ENCODE measurements around the gene SELENOP. TPM values are rescaled to one million over a fixed set of nuclear protein-coding genes. Genes with fewer than 3 reads are reported as not detected.
A peak's percentile ranks its signal among the peaks of the same experiment; 100 is the strongest.

Gene SELENOP
- total RNA-seq, 1 donor from 2014 or later, result 884 TPM

DNA sequence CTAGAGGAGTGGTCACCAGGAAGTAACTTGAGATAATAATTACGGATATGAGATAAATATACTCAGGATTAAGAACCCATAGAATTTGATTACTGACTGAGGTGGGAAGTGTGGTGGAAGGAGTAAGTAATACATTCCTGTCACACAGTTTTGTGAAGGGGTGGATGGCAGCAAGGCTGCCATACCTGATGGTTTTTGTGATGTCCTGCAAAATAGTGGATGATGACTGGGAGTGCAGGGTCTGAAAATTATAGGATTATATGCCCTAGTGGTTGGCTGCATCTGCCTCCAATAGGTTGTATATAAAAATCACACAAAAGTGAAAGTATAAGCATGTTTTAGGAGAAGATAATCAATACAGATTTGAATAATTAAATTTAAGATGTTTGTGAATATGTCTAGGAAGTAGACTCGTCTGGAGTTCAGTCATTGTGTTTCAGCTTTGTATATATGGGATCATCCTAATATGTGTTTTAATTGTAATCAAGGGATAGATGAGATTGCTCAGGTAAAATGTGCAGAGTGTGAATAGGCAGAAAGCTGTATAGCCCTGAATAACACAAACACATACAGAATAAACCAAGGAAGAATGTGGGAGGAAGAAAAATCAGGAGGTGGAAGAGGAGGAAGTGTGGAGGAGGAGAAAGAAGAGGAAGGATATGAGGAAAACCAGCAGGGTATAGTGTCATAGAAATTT, 5.5 kb downstream of the SELENOP start:
- Histone ChIP-seq H3K27me3 (no peaks in the 10 kb centered on the region), H3K4me3 (peak overlapping the region; percentile 64), H3K4me1 (peaks cover 12% of the 10 kb centered on the region), H3K36me3 (peaks cover 67% of the 10 kb centered on the region), H3K27ac (no peak overlapping the region), H3K9me3 (no peaks in the 10 kb centered on the region)
- intact Hi-C loops (cut with DNase I), result loop anchor here (10.0 kb wide), 1 partner anchor 89 kb away; no protein-coding TSS in a partner anchor
- no peak for ATAC-seq
- TF ChIP-seq, protein P1, sequence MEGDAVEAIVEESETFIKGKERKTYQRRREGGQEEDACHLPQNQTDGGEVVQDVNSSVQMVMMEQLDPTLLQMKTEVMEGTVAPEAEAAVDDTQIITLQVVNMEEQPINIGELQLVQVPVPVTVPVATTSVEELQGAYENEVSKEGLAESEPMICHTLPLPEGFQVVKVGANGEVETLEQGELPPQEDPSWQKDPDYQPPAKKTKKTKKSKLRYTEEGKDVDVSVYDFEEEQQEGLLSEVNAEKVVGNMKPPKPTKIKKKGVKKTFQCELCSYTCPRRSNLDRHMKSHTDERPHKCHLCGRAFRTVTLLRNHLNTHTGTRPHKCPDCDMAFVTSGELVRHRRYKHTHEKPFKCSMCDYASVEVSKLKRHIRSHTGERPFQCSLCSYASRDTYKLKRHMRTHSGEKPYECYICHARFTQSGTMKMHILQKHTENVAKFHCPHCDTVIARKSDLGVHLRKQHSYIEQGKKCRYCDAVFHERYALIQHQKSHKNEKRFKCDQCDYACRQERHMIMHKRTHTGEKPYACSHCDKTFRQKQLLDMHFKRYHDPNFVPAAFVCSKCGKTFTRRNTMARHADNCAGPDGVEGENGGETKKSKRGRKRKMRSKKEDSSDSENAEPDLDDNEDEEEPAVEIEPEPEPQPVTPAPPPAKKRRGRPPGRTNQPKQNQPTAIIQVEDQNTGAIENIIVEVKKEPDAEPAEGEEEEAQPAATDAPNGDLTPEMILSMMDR (IDR thresholded peaks at IDR 0.05), result no peak
- DNase-seq, result no peak

DNA sequence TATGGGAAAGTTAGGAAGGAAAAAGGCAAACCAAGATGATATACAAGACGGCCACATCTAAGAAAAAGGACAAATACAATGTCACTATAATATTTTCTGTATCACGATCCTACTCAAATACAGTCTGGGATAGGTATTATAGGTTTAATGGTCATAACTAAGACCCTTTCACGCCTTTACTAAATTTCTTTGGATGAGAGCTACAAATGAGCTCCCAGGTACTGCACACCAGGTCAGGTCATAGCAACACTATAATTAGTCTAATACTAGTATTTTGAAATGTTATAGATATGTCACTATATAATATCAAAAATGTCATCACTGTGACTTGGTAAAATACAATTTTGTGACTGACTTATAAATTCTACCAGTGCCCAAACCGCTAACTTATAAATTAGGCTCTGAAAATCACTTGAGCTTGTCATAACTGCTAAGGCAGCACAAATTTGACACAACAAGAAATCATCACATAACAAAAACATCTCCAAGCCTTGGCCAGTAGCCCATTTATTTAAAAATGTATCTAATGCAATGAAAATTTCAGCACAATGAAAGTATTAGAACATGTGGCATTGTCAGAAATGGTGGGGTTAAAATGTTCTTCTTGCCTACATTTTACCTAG, 6.9 kb downstream of the SELENOP start:
- ATAC-seq (no peak), DNase-seq (no peak)
- intact Hi-C loops (cut with DNase I), result loop anchor here (10.0 kb wide), 1 partner anchor 90 kb away; no protein-coding TSS in a partner anchor
- no peaks in the 10 kb centered on the region for H3K27me3 ChIP-seq
- H3K4me1 ChIP-seq, result peaks cover 12% of the 10 kb centered on the region
- H3K36me3 ChIP-seq, result peaks cover 81% of the 10 kb centered on the region
- TF ChIP-seq, protein P1 (IDR thresholded peaks at IDR 0.05), result no peak
- H3K27ac ChIP-seq, result no peak overlapping the region
- H3K4me3 ChIP-seq, result no peak overlapping the region
- no peaks in the 10 kb centered on the region for H3K9me3 ChIP-seq

DNA sequence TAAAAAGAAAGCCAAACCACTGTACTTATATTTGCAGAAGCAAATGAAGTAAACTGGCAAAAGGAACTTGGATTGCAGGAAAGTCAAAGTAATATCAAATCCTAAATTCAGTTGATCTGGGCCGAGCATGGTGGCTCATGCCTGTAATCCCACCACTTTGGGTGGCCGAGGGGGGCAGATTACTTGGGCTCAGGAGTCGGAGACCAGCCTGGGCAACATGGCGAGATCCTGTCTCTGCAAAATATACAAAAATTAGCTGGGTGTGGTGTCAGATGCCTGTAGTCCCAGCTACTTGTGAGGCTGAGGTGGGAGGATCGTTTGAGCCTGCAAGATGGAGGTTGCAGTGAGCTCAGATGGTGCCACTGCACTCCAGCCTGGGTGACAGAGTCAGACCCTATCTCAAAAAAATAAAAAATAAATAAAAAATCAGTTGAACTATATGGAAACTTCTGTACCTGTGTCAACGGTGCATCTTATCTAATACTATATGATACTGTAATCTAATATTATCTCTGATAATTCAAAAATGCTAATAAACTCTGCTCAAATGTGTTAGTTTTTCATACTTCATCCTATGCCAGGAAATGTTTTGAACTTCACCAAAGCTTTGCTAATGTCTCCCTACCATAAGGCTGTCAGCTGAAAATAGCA, 10.1 kb downstream of the SELENOP start:
- H3K4me1 ChIP-seq, result peaks cover 5% of the 10 kb centered on the region
- no peak overlapping the region for H3K4me3 ChIP-seq
- TF ChIP-seq, protein P1 (IDR thresholded peaks at IDR 0.05), result no peak
- peaks cover 72% of the 10 kb centered on the region for H3K36me3 ChIP-seq
- no peak overlapping the region for H3K27ac ChIP-seq
- ATAC-seq (no peak), DNase-seq (no peak)
- H3K27me3 ChIP-seq, result no peaks in the 10 kb centered on the region
- no peaks in the 10 kb centered on the region for H3K9me3 ChIP-seq
- intact Hi-C loops (cut with DNase I), result loop anchor here (10.0 kb wide), 1 partner anchor 93 kb away; no protein-coding TSS in a partner anchor

DNA sequence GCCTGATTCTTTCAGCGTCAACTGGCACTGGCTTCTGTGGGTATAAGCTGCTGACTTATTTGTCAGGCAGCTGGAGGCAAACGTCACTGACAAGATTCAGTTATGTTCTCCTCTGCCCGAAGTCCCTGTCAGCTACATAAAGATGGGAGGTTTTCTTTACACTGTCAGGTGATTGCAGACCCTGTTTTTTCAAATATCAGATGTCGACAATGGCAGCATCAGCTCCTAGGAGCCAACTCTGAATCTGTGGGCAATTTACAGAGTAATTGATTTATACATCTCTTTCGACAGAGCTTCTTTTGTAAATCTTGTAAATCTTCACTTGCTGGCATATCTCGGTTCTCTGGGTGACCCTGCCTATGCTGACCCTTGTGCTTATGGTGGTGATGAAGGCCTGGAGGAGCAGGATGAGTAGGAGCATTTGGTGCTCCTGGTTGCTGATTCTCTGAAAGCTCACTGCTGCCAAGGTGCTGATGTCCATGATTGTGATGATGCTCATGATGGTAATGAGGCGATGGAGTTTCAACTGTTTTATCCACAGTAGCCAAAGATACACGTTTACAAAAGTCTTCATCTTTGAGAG, 10.9 kb downstream of the SELENOP start:
- TF ChIP-seq, protein P1 (IDR thresholded peaks at IDR 0.05), result no peak
- no peak for ATAC-seq
- no peak overlapping the region for H3K4me3 ChIP-seq
- no peak overlapping the region for H3K27ac ChIP-seq
- no peaks in the 10 kb centered on the region for H3K9me3 ChIP-seq
- H3K4me1 ChIP-seq, result no peaks in the 10 kb centered on the region
- DNase-seq, result no peak
- no peaks in the 10 kb centered on the region for H3K27me3 ChIP-seq
- H3K36me3 ChIP-seq, result peaks cover 64% of the 10 kb centered on the region
- intact Hi-C loops (cut with DNase I), result loop anchor here (10.0 kb wide), 1 partner anchor 94 kb away; no protein-coding TSS in a partner anchor

DNA sequence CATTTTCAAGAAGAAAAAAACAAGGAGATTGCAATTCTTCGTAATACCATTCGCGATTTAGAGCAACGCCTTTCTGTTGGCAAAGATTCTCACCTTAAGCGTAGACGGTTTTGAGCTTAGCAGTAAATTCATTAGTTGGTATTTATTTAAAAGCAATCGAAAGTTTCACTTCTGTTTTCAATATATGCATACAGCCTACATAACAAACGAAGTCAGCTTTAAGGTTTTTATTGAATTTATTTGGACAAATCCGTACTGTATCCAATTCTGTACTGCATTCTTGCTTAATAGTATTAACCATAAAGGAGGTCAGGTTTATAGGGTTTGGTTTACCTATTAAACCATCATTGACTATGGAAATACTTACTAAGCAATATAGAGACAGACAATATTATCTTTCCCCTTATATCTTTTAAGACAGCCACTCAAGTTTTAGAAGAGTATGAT, 12.0 kb downstream of the SELENOP start:
- Histone ChIP-seq H3K4me1 (no peaks in the 10 kb centered on the region), H3K4me3 (no peak overlapping the region), H3K9me3 (no peaks in the 10 kb centered on the region), H3K27ac (no peak overlapping the region), H3K36me3 (peaks cover 52% of the 10 kb centered on the region), H3K27me3 (no peaks in the 10 kb centered on the region)
- intact Hi-C loops (cut with DNase I), result loop anchor here (10.0 kb wide), 1 partner anchor 95 kb away; no protein-coding TSS in a partner anchor
- ATAC-seq, result no peak
- DNase-seq, result no peak
- TF ChIP-seq, protein P1 (IDR thresholded peaks at IDR 0.05), result no peak
